Activated CD4-positive, alpha-beta T cell treated with anti-CD3 and anti-CD28 coated beads, Interleukin-2, amount 50 U/mL, for 48 hours (primary cell): ENCODE measurements around the gene BABAM1.
A peak's percentile ranks its signal among the peaks of the same experiment; 100 is the strongest.
"Not testable (repeated sequence)": the region's sequence is repeated elsewhere in the genome, so short reads cannot be mapped to it uniquely, and the experiment has no call there.

Experiments used
- DNase-seq, 2 experiments: peaks; one replicate each; pipeline ENCODE4 v3.0.0-alpha.2; 2020

Gene BABAM1

DNA sequence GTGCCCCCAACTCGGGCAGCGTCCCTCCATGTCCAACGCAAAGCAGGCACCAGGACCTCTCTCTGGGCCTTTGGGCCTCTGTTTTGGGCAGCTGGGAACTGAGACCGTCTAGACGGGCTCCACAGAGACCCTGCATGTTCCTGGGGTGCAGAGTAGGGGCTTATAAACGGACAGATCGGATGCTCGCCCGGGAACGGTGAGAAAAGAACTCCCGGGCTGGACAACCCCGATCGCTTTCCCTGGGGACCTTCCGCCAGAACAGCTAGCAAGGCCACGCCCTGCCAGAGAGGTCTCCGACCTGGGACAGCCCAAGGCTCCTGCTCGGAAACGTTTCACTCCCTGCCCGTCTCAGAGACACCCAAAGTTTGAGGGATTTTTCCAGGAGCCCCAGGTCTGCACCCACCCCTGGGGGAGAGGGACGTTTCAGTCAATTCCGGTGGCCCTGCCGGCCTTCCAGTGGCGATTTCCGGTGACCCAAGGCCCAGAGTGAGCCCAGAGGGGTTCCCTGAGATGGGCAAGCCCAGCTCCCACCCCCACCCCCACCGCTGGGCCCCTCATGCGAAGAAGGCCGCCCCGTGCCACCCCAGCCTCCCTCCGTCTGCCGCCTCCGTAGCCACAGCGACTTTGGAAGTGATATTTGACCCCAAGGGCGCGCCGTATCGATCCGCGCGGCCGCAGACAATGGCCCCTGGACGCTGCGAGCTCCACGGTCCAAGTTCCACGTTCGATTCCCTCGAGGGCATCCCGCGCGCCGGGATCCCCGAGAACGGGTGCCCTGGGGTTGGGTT lies 23.2 kb upstream of the BABAM1 start:
- no peak for DNase-seq

DNA sequence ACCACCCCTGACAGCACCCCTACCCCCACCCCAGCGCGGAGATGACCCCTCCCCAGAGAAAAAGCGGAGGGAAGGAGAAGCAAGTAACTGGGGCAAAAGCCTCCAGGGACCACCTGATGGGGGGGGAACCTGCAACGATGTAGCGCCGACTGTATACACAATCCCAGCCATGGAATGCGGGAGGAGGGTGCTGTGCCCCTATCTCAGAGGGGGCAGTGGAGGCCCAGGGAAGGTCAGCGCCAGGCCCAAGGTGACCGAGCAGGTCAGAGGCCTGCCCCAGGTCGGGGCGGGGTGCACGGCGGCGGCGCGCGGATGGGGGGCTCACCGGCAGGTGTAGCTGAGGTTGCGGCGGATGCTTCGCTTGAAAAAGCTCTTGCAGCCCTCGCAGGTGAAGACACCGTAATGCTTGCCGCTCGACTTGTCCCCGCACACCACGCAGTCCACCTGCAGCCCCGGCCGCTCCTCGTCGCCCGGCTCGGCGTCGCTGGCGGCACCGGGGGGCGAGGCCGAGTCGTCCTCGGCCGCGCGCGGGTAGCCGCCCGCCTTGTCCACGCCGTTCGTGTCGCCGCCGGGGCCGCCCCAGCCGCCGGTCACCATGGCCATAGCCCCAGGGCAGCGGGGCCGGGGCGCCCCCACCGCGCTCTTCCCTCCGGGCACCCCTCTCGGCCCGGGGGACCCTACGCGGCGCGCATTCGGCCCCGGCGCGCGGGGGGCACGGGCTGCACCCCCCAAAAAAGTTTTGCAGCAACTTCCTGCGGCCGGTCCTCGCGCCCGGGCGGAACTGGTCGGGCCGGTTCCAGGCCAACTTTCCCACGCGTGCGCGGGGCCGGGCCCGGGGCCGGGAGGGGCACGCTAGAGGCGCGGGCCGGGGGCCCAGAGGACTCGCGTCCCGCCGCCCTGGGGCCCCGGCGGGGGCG lies 22.4 kb upstream of the BABAM1 start:
- DNase-seq = no peak

DNA sequence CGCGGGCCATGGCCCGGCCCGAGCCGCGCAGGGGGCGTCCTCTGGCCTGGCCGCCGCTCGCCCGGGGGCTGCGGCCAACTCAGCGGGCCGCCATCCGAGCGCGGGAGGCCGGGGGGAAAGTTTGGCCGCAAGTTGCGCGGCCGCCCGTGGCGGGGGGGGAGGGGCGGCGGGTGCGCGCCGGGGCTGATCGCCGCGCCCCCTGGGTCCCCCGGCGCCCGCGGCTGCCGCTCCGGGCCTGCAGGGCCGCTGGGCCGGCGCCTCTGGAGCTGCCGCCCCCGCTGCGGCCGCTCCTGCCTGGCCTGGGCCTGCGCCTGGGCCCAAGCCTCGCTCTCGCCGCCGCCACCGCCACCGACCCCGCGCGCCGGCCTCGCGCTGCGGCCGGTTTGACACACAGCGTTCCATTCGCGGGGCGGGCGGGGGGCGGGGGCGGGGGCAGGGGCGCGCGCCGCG lies 21.7 kb upstream of the BABAM1 start, which contains the start of gene NR2F6:
Gene NR2F6 (minus strand): TSS at position 385 of the 450 bp plus-strand sequence. CDS start 699 bp downstream, outside the sequence.
- DNase-seq = no peak

DNA sequence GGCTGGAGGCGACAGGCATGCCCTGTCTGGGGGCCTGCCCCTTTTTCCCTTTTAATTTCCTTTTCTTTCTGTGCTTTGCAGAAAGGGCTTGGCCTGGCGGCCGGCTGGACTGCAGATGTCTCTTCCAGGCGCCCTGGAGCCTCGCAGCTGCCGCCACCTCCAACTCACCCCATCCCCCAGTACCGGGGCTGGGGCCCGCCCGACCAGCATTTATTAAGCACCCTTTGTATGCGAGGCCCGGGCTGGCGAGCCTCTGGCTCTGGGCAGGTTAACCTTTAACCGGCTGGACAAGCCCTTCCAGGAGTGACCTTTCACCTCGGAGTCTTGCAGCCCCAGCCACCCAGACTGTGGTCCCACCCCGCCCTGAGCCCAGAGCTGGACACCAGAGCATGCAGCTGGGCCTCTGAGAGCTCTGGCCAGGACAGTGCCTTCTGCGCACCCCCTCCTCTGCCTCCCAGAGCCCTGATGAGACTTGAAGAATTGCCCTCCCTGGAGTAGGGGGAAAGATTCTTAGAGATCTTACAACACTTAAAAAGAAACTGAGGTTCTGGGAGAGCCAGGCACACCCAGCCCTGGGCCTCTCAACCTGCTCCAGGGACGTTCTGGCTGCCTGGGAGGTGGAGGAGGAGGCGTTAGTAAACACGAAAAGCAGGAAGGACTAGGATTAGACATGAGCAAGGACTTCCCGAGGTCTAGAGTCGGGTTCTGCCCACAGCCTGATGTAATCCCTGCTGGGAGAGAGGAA lies 20.4 kb upstream of the BABAM1 start:
- no peak for DNase-seq

DNA sequence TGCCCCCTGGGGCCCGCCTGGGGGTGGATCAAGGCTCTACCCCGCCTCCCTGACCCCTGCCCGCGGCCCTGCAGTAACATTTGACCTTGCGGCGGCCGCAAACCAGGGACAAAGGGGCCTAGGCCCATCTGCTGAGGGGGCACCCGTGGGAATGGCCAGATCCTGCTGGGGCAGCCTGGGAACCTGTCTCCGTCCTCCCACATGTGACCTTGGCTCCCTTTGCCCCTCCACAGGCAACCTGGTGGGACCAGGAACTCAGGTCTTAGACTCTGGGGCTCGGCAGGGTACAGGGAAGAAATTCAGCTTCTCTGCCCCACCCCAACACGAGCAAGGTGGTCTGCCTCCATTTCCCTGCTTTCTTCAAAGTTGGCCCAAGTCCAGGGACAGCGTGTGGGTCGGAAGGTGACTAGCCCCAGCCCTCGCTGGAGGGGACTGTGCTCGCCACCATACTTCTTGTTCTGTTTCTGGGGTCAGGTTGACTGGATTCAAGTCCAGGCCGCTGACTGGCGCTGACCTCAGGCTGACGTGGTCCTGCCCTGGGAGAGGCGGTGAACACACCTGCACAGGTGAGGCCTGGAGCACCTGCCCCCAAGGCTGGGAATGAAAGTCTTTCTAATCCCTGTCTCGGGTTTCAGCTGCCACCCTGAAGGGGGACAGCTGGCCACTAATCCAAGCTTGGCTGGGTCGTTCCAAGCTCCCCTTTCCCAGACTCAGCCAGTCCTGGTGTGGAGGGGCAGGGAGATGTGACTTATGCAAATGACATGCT lies 19.0 kb upstream of the BABAM1 start:
- DNase-seq = no peak

DNA sequence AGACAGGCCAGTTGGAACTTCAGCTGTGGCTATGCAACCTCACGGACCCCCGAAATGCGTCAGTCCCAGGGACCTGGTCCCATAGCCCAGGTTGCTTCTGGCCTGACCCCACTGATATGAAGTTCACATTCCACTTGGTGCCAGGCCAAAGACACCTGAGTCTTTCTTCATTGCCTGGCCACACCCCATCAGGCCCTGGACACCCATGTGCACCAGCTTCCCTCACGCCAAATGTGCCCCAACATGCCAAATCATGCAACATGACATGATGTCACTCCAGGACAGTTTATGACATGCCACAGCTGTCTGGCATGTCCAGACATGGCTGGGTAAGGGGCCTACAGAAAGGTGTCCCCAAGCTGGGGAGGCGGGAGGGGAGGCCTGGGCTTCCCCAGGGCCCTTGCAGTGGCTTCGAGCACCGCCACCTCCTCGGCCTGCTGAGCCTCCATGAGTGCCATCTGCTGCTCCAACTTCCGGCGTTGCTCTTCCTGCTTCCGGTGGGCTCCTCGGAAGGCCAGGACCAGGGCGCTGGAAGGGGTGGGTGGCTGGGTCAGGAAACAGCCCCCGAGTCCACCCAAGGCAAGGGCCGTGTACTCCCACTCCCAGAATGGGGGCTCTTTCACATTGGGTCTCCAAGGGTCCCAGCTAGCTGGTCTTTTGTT lies 17.2 kb upstream of the BABAM1 start:
- no peak for DNase-seq

DNA sequence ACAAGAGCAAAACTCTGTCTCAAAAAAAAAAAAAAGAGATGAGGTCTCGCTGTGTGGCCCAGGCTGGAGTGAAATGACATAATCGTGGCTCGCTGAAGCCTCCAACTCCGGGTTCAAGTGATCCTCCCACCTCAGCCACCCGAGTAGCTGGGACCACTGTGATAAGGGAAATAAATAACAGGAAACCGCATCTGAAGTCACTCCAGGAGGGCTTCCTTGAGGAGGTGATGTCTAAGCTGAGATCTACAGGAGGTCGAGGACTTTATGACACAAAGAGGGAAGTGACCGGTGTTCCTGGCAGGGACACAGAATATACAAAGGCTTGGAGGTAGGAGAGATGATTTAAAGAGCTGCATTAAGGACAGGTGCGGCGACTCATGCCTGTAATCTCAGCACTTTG lies 12.6 kb upstream of the BABAM1 start:
- no peak for DNase-seq

DNA sequence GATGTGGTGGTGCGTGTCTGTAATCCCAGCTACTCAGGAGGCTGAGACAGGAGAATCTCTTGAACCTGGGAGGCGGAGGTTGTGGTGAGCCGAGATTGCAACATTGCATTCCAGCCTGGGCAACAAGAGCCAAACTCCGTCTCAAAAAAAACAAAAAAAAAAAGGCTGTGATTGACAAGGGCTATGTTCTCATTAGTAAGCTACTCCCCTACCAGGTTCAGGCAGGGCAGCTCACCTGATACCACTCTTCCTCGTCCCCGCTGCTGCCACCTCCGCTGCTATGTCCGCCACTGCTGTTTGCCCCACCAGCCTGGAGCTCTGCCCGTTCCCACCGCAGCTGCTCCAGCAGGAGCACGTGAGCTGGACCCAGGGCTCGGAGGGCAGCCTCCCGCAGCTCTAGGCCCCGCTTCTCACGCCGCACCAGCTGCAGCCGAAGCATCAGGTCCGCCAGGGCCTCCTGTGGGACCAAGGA lies 12.1 kb upstream of the BABAM1 start:
- no peak for DNase-seq

DNA sequence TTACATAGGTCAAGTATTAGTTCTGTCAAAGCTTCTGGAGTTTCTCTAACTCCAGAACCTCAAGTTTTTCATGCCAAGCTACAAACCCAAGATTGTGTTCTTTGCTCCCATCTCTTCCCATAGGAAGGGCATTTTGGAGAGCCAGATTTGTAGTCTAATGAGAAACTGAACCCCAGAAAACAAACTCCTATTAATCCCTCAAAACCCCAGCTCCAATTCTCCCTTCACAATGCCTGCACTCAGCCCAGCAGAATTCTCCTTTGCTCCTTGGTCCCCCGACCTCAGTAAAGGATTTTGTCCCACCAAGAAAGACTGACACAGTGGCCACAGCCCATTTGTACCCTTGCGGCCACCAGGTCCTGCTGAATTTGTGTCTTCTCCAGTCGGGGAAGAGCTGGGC lies 11.1 kb upstream of the BABAM1 start:
- no peak for DNase-seq

DNA sequence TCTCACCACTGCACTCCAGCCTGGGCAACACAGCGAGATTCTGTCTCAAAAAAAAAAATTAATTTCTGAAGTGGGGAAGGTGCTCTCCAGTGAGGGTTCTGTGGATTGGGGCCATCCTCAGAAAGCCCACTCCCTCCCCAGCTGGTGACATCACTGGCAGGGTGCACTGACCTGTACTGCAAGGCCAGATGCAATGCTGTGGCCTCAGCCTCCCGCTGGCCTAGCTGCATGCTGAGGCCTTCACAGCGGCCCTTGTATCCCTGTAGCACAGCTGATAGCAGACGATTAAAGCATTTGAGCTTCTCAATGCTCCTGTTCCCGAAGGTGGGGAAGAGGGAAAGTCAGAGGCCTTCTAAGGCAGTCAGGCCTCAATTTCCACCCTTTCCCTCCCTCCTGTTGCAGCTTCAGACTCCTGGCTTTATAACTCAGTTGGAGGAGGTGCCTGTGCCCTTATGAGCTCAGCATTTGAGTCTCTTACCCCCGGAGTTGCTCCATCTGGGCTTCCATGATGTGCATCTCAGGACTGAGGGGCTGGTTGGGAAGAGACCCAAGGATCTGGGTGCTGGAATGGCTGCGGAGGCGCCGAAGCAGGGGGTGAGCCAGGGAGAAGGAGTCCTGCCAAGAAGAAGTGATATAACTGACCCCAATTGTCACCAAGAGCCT lies 8.0 kb upstream of the BABAM1 start:
- DNase-seq = no peak

DNA sequence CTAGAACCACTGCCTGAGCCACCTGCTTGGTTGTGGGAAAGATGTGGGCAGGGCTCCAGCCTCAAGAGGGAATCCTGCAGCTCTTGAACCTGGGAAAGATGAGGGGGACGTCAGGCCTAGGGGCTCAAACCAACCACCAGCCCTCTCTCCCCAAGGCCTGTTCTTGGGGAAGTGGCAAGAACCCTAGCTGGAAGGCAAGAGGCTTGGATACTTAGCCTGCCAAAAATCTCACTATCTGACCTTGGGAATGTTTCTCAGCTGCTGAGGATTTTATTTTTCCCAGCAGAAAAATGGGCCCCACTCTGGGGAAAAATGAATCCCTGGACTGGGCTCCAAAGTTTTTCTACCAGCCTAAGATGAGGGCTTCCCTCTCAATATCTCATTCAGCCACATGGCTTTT lies 7.3 kb upstream of the BABAM1 start:
- DNase-seq = no peak

DNA sequence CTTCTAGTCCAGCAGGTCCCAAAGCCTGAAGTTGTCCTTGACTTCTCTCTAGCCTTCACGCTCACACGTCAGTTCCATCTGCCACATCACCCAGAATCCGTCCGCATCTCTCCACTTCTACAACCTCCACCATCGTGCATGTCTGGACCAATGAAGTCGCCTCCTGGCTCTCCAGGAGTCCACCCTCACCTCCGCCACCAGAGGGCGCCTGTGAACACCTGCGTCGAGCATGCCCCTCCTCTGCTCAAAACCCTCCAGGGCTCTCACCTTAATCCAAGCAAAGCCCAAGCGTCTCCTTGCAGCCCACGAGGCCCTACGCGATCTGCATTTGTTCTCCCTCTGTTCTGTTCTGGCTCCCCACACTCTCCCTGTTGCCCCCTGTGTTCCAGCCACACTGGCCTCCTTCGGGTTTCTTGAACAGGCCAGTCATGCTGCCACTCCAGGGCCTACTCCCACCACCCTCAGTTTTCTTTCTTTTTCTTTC lies 6.4 kb upstream of the BABAM1 start:
- peak; percentile 93 to 94 for DNase-seq

DNA sequence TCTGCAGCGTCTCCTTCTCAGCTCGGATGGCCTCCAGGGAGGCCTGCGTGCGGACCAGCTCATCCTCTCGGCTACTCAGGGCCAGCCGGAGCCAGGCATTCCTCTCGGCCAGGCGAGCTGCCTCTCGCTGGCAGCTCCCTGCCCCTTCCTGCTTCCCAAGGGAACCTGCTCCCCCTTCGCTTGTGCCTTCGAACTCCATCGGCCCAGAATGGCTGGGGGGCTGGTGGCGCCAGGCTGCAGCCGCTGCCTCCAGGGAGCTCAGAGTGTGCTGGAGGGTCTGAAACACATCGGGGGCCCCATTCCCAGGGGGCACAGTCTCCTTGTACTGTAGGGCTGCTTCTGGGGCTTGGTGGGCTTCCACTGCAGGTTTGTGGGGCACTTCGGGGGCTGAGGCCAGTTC lies 4.7 kb upstream of the BABAM1 start:
- DNase-seq = no peak

DNA sequence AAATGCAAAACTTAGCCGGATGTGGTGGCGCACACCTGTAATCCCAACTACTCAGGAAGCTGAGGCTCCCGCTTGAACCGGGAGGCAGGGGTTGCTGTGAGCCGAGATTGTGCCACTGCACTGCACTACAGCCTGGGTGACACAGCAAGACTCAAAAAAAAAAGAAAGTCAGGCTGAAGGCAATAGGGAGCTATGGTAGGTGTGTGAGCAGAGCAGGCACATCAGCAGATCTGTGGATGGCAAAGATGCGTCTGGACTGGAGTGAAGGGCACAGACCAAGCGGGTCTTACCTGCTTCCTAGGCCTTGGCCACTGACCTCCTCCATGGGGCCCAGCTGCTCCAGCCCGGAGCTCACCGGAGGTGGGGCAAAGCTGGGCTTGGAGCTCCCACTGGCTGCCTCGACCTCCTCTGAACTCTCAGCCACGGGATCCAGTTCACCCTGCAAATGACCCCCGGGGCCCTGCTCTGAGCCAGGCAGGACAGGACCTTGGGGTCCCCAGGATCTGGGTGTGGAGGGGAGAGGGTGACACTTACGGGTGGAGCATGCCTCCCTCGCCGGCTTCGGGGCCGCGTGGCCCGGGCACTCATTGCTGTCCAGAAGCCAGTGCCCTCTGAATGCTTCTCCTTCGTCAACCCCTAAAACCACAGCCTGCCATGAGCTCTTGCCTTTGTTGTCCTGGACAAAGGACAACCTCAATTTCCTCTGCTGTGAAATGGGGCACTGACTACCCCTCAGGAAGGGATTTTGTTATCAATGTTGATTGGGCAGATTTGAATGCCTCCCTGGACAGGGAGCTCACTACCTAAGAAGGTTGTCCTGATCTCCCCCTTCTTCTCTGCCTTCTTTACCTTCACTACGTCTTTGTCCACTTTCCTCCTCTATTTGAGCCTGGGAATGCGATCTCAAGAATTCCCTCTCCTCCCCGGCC lies 3.3 kb upstream of the BABAM1 start:
- no peak for DNase-seq

DNA sequence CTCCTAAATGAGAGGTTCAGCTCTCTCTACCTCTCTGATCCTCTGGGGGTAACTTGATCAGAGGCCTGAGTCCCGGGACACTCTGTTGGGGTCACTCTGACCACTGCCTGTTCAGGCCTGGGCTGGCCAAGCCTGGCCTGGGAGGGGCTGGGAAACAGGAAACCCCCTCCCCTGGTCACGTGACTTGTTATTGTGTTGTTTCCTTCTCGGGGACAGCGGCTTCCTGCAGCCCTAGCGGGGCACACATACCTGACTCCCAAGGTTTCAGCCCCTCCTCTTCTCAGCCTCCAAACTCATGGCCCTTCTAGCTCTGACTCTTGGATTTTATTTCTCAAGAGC lies 2.6 kb upstream of the BABAM1 start, which contains the start of gene USHBP1:
Gene USHBP1 (minus strand): TSS at position 105 of the 339 bp plus-strand sequence. CDS start 446 bp downstream, outside the sequence.
- no peak for DNase-seq

DNA sequence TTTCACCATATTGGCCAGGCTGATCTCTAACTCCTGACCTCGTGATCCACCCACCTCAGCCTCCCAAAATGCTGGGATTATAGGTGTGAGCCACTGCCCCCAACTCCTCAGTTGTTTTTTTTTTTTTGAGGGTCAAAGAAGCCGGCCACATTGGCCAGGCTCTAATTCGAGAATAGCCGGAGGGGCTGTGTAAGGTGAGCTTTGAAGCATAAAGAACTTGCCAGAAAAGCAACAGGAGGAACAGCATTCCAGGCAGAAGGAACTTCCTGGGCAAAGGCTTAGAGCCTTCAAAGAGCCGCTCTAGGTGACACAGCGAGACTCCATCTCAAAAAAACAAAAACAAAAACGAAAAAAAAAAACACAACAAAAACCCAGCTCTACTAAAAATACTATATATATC lies 1.2 kb upstream of the BABAM1 start:
- no peak for DNase-seq

DNA sequence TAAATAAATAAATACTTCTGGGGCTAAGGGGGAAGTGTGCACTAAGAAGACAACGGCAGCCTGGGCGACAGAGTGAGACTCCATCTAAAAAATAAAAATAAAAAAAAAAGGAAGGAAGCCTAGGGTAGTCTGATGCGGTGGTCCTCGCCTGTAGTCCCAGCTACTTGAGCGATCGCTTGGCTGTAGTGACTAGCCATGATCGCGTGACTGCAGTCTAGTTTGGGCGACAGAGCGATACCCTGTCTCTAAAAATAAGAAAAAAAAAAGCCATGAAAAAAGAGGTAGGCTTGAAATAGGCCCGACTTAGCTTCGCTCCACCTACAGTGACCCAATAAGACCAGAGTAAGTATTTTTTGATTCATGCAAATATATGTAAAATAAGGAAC lies 661 bp upstream of the BABAM1 start:
- DNase-seq = no peak

DNA sequence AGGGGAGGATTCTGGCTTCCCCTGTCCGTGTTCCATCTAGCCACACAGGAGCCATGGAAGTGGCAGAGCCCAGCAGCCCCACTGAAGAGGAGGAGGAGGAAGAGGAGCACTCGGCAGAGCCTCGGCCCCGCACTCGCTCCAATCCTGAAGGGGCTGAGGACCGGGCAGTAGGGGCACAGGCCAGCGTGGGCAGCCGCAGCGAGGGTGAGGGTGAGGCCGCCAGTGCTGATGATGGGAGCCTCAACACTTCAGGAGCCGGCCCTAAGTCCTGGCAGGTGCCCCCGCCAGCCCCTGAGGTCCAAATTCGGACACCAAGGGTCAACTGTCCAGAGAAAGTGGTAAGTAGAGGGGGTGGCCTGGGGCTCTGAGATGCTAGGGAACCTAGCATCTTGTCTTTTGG lies 1.5 kb downstream of the BABAM1 start:
- no peak for DNase-seq

DNA sequence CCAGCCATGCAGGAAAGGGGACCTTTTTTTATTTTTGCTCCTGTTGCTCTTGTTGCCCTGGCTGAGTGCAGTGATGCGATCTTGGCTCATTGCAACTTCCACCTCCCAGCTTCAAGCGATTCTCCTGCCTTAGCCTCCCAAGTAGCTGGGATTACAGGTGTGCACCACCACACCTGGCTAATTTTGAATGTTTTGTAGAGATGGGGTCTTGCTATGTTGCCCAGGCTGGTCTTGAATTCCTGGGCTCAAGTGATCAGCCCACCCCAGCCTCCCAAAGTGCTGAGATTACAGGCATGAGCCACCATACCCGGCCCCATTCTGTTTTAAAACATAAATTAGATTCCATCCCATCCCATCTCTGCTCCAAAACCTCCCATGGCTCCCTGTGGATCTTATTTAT lies 7.6 kb downstream of the BABAM1 start:
- DNase-seq = not testable (repeated sequence)
